HEK293T (cell line): Measurements from ENCODE around the gene KLHL26.

ENCODE experiments used
- ARNT ChIP-seq: fragments of 450-650 bp; IDR thresholded peaks from 2 replicates; pipeline ENCODE4 v1.6.1; 2017; ENCODE audit warnings: mild to moderate bottlenecking
- BHLHE40 ChIP-seq: fragments of 450-650 bp; IDR thresholded peaks from 2 replicates; pipeline ENCODE4 v1.6.1; 2016; ENCODE audit warnings: mild to moderate bottlenecking, moderate library complexity, borderline replicate concordance
- CTBP1 ChIP-seq: fragments of 450-650 bp; IDR thresholded peaks from 2 replicates; pipeline ENCODE4 v1.6.1; 2016; ENCODE audit warnings: borderline replicate concordance
- ELF4 ChIP-seq: fragments of 450-650 bp; IDR thresholded peaks from 2 replicates; pipeline ENCODE4 v1.6.1; 2017; ENCODE audit warnings: antibody characterized with exemption
- FOXK2 ChIP-seq: fragments of 450-650 bp; IDR thresholded peaks from 2 replicates; pipeline ENCODE4 v1.6.1; 2016; ENCODE audit warnings: mild to moderate bottlenecking
- FOXM1 ChIP-seq: fragments of 450-650 bp; IDR thresholded peaks from 2 replicates; pipeline ENCODE4 v1.6.1; 2017; ENCODE audit warnings: mild to moderate bottlenecking, borderline replicate concordance
- LEF1 ChIP-seq: fragments of 450-650 bp; IDR thresholded peaks from 2 replicates; pipeline ENCODE4 v1.6.1; 2017; ENCODE audit warnings: mild to moderate bottlenecking, borderline replicate concordance
- NFRKB ChIP-seq: fragments of 450-650 bp; IDR thresholded peaks from 2 replicates; pipeline ENCODE4 v1.6.1; 2016; ENCODE audit warnings: mild to moderate bottlenecking, moderate library complexity
- PKNOX1 ChIP-seq: fragments of 450-650 bp; IDR thresholded peaks from 2 replicates; pipeline ENCODE4 v1.6.1; 2016
- SP1 ChIP-seq: fragments of 450-650 bp; IDR thresholded peaks from 2 replicates; pipeline ENCODE4 v1.6.1; 2017
- SUZ12 ChIP-seq: fragments of 450-650 bp; IDR thresholded peaks from 2 replicates; pipeline ENCODE4 v1.6.1; 2016; ENCODE audit warnings: mild to moderate bottlenecking
- TARDBP ChIP-seq: fragments of 450-650 bp; IDR thresholded peaks from 2 replicates; pipeline ENCODE4 v1.6.1; 2016
- ZNF384 ChIP-seq: fragments of 450-650 bp; IDR thresholded peaks from 2 replicates; pipeline ENCODE4 v1.6.1; 2016

- TF ChIP-seq SUZ12 (no peak), BHLHE40 (no peak), ELF4 (no peak), LEF1 (no peak), NFRKB (no peak), PKNOX1 (no peak), FOXM1 (no peak), SP1 (no peak), CTBP1 (no peak), TARDBP (no peak), ZNF384 (no peak), ARNT (no peak), FOXK2 (no peak)
Measured at GRCh38 chr19:18710996-18711751, 74.3 kb downstream of the KLHL26 start.
